HG02623 (cell line): ENCODE results near the gene CDKN2AIP.

Experiments used
- ATAC-seq: cut with Tn5 transposase; IDR thresholded peaks from one replicate; pipeline ENCODE4 v1.9.1; 2021; ENCODE audit warnings: moderate library complexity; ENCODE audit not compliant: unreplicated experiment

CDKN2AIP gene

DNA sequence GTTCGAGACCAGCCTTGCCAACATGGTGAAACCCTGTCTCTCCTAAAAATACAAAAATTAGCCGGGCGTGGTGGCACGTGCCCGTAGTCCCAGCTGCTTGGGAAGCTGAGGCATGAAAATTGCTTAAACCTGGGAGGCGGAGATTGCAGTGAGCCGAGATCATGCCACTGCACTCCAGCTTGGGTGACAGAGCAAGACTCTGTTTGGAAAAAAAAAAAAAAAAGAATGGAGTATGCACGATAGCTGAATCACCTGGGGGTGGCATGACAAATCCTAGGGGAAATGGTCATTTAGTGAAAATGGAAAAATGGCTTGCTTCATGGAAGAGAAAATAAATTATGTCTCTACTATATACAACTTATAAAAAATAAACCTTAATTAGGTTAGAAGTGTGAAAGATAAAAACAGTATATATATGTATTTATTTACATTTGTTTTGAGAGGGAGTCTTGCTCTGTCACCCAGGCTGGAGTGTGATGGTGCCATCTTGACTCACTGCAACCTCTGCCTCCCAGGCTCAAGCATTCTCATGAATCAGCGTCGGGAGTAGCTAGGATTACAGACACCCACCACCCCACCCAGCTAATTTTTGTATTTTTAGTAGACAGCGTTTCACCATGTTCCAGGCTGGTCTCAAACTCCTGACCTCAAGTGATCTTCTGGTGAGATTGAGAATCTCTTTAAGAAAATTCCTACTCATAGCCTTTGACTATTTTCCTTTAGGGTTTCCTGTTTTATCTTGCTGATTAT, 41.1 kb downstream of the CDKN2AIP start:
- ATAC-seq: no peak

DNA sequence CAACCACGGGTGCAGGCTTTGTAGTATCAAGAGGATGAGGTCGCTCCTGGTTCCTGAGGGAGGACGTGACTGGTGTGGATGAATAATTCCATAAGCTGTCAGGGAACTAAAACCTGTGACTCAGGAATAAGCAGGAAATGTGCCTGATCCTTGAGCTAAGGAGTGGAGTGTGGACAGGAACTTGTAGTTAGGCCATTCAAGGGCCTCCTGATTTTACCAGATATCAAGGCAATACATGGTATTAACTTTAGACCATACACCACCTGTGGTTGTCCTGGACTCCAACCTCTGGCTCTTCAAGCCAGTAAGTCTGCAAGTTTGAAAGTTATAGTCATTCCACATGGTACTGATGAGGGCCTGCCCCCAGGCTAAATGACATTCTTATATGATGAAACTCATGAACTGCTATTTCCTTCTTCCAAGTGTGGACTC, 48.4 kb downstream of the CDKN2AIP start:
- no peak for ATAC-seq

DNA sequence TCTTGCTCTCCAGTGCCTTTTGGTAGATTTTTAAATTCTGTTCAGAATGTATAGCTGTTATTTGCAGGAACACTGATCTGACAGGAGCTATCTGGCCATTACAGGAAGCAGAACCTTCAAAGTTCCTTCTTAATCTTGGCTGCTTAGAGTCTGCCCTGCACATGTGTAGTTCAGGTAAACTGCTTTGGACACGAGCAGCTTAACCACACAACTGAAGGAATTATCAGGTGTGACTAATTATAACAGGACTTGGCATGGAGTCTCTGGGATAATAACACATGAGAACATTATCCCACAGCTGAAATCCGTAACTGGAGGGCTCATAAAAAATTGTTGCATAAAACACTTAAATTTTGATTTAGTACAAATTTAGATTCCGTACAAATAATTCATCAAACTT, 48.8 kb downstream of the CDKN2AIP start:
- no peak for ATAC-seq

DNA sequence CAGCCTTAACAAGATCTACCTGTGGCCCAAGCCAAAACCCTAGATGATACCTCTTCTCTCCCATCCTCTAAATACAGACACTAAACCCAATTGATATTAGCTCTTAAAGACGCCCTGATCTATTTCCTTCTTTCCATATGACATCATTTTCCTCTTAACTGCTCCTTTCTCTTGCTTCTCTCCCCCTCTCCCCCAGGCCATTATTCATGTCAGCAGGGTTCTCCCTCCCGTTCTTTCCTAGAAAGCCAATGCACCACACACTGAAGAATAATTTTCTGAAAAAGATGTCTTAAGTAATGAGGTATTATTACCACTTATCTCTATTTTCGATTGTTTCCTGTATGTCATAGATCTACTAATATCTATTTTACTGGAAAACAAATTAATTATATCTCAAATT, 50.7 kb downstream of the CDKN2AIP start:
- no peak for ATAC-seq
